ENCODE results near the gene MYT1.

Gene MYT1

GRCh38 chr20:64189986-64190385 is 25.7 kb downstream of the MYT1 start:
- no peak for FAIRE-seq
- TF ChIP-seq POLR2AphosphoS5 (IDR thresholded peaks at IDR 0.05; ENCODE audit: low read depth, low read length), result no peak
- no peak for TF ChIP-seq POLR2A (IDR thresholded peaks at IDR 0.05; ENCODE audit: low read depth, low read length)
- TF ChIP-seq TAF1 (IDR thresholded peaks at IDR 0.05; ENCODE audit: borderline replicate concordance, low read depth, low read length), result no peak
- DNase-seq (ENCODE audit: insufficient read length), result no peak

DNA sequence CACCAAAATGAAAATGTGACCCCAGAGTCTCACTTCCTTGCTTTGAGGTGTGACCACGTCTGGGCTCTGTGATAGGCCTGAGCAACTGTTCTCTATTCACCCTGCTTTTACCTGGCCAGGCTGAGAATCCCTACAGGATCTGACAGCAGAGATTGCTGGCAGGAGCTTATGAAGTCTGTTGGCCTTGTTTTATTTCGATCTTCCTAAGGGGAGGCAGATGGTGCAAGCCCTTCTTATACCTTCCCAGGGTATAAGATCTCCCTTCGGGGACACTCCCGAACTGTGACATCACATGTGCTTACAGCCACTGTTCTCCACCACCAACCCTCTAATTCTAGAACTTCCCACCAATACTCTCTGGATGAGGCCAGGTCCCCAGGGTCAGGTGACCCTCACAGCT is 26.8 kb downstream of the MYT1 start:
- DNase-seq (ENCODE audit: insufficient read length) (no peak), FAIRE-seq (no peak)
- no peak for TF ChIP-seq POLR2A (IDR thresholded peaks at IDR 0.05; ENCODE audit: low read depth, low read length)
- TF ChIP-seq POLR2AphosphoS5 (IDR thresholded peaks at IDR 0.05; ENCODE audit: low read depth, low read length), result no peak
- no peak for TF ChIP-seq TAF1 (IDR thresholded peaks at IDR 0.05; ENCODE audit: borderline replicate concordance, low read depth, low read length)

GRCh38 chr20:64192406-64192805 is 28.2 kb downstream of the MYT1 start:
- no peak for FAIRE-seq
- no peak for DNase-seq (ENCODE audit: insufficient read length)
- TF ChIP-seq TAF1 (IDR thresholded peaks at IDR 0.05; ENCODE audit: borderline replicate concordance, low read depth, low read length) (no peak), POLR2AphosphoS5 (IDR thresholded peaks at IDR 0.05; ENCODE audit: low read depth, low read length) (no peak), POLR2A (IDR thresholded peaks at IDR 0.05; ENCODE audit: low read depth, low read length) (no peak)

DNA sequence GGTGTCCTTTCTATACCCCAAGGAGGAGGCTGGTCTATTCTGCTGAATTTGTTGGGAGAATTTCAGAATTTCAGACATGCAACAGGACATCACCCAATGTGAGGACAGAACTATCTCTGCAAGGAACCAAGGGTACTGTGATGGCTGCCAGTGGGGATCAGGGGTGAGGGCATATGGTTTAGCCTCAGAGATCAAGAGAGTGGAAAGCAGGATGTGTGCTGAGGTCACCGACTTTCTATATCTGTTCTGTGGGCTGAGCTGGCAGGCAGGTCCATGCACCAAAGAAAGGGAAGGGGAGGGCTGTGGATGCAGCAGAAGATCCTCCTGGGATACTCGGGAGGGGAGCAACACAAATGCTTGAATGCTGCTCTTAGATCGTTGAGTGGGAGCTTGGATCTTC is 28.8 kb downstream of the MYT1 start:
- FAIRE-seq (no peak), DNase-seq (ENCODE audit: insufficient read length) (no peak)
- TF ChIP-seq TAF1 (IDR thresholded peaks at IDR 0.05; ENCODE audit: borderline replicate concordance, low read depth, low read length), result no peak
- no peak for TF ChIP-seq POLR2AphosphoS5 (IDR thresholded peaks at IDR 0.05; ENCODE audit: low read depth, low read length)
- no peak for TF ChIP-seq POLR2A (IDR thresholded peaks at IDR 0.05; ENCODE audit: low read depth, low read length)

DNA sequence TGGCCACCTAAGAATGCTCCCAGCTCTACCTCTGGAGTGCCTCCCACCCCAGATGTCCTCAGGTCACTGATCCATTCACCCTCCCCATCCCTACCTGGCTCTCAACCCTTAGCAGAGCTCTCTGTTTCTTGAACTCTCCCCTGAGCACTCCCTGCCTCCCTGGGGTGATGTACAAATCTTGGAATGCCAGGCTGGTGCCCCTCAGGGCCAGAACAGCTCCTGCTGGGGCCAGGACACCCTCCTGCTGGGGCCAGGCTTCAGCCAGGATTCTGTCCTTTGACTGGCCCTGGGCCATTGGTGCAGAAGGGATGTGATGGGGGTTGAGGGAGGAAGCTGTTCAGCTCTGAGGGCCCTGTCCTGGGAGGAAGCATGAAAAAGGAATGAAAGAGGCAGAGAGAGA is 30.0 kb downstream of the MYT1 start:
- DNase-seq (ENCODE audit: insufficient read length) (no peak), FAIRE-seq (no peak)
- TF ChIP-seq POLR2AphosphoS5 (IDR thresholded peaks at IDR 0.05; ENCODE audit: low read depth, low read length), result no peak
- TF ChIP-seq TAF1 (IDR thresholded peaks at IDR 0.05; ENCODE audit: borderline replicate concordance, low read depth, low read length), result no peak
- TF ChIP-seq POLR2A (IDR thresholded peaks at IDR 0.05; ENCODE audit: low read depth, low read length), result no peak

DNA sequence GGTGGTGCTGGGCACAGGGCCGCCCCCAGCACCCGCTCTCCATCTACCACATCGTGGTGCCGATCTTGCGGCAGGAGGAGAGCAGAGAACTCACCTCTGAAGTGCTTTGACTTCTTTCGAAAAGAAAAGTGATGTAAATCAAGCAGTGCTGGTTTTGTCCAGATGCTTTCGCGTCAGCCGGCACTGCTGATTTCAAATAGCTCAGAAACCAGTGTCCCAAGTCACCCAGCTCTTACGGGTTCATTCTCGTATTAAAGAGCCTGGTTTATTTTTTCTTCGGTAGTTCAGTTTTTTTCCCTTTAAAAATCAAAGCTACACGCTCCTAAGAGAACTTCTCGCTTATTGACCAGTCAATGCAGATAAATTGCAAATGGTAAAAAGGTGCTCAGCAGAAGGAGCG is 32.1 kb downstream of the MYT1 start:
- no peak for FAIRE-seq

GRCh38 chr20:64196847-64197306 is 32.6 kb downstream of the MYT1 start:
- FAIRE-seq (no peak), DNase-seq (ENCODE audit: insufficient read length) (no peak)
- TF ChIP-seq TAF1 (IDR thresholded peaks at IDR 0.05; ENCODE audit: borderline replicate concordance, low read depth, low read length) (no peak), POLR2A (IDR thresholded peaks at IDR 0.05; ENCODE audit: low read depth, low read length) (no peak), POLR2AphosphoS5 (IDR thresholded peaks at IDR 0.05; ENCODE audit: low read depth, low read length) (no peak)

More for the DNA sequence above, 32.1 kb downstream of the MYT1 start:
- TF ChIP-seq POLR2A (IDR thresholded peaks at IDR 0.05; ENCODE audit: low read depth, low read length) (no peak), POLR2AphosphoS5 (IDR thresholded peaks at IDR 0.05; ENCODE audit: low read depth, low read length) (no peak), TAF1 (IDR thresholded peaks at IDR 0.05; ENCODE audit: borderline replicate concordance, low read depth, low read length) (no peak)
- DNase-seq (ENCODE audit: insufficient read length), result no peak

- FAIRE-seq (no peak), DNase-seq (ENCODE audit: insufficient read length) (no peak)
- TF ChIP-seq POLR2AphosphoS5 (IDR thresholded peaks at IDR 0.05; ENCODE audit: low read depth, low read length) (no peak), POLR2A (IDR thresholded peaks at IDR 0.05; ENCODE audit: low read depth, low read length) (no peak), TAF1 (IDR thresholded peaks at IDR 0.05; ENCODE audit: borderline replicate concordance, low read depth, low read length) (no peak)
Measured at GRCh38 chr20:64198347-64198746, 34.1 kb downstream of the MYT1 start.

- DNase-seq (ENCODE audit: insufficient read length) (no peak), FAIRE-seq (no peak)
- no peak for TF ChIP-seq TAF1 (IDR thresholded peaks at IDR 0.05; ENCODE audit: borderline replicate concordance, low read depth, low read length)
- TF ChIP-seq POLR2A (IDR thresholded peaks at IDR 0.05; ENCODE audit: low read depth, low read length), result no peak
- no peak for TF ChIP-seq POLR2AphosphoS5 (IDR thresholded peaks at IDR 0.05; ENCODE audit: low read depth, low read length)
Measured at GRCh38 chr20:64199395-64199794, 35.1 kb downstream of the MYT1 start.

GRCh38 chr20:64200740-64201139 is 36.5 kb downstream of the MYT1 start:
- FAIRE-seq, result no peak
- no peak for TF ChIP-seq POLR2AphosphoS5 (IDR thresholded peaks at IDR 0.05; ENCODE audit: low read depth, low read length)
- no peak for TF ChIP-seq POLR2A (IDR thresholded peaks at IDR 0.05; ENCODE audit: low read depth, low read length)
- TF ChIP-seq TAF1 (IDR thresholded peaks at IDR 0.05; ENCODE audit: borderline replicate concordance, low read depth, low read length), result no peak
- no peak for DNase-seq (ENCODE audit: insufficient read length)

GRCh38 chr20:64201653-64202052 is 37.4 kb downstream of the MYT1 start:
- DNase-seq (ENCODE audit: insufficient read length), result no peak
- TF ChIP-seq POLR2AphosphoS5 (IDR thresholded peaks at IDR 0.05; ENCODE audit: low read depth, low read length) (no peak), POLR2A (IDR thresholded peaks at IDR 0.05; ENCODE audit: low read depth, low read length) (no peak), TAF1 (IDR thresholded peaks at IDR 0.05; ENCODE audit: borderline replicate concordance, low read depth, low read length) (no peak)
- FAIRE-seq, result no peak

GRCh38 chr20:64203037-64203777 is 39.0 kb downstream of the MYT1 start:
- TF ChIP-seq POLR2A (IDR thresholded peaks at IDR 0.05; ENCODE audit: low read depth, low read length), result no peak
- no peak for TF ChIP-seq TAF1 (IDR thresholded peaks at IDR 0.05; ENCODE audit: borderline replicate concordance, low read depth, low read length)
- no peak for TF ChIP-seq POLR2AphosphoS5 (IDR thresholded peaks at IDR 0.05; ENCODE audit: low read depth, low read length)
- DNase-seq (ENCODE audit: insufficient read length) (no peak), FAIRE-seq (no peak)
